Uterus (tissue), 2 donors: Measurements from ENCODE around the gene OOSP3.

Experiments
- POLR2A ChIP-seq, 2 donors: fragments of 450-650 bp; IDR thresholded peaks; one replicate each; pipeline ENCODE4 v1.6.1; 2016; ENCODE audit warnings: antibody characterized with exemption in 2 of 2, mild to moderate bottlenecking in 1 of 2, moderate library complexity in 1 of 2
- TF ChIP-seq, protein P1 (sequence below), 4 experiments: fragments of 200-600 bp in 2 of 4; fragments of 450-650 bp in 2 of 4; sonication (generic) in 2 of 4; IDR thresholded peaks; one replicate each; pipeline ENCODE4 v1.5.1; 2016 to 2019; ENCODE audit warnings: antibody characterized with exemption in 4 of 4, mild to moderate bottlenecking in 2 of 4, moderate library complexity in 1 of 4

- TF ChIP-seq, protein P1, sequence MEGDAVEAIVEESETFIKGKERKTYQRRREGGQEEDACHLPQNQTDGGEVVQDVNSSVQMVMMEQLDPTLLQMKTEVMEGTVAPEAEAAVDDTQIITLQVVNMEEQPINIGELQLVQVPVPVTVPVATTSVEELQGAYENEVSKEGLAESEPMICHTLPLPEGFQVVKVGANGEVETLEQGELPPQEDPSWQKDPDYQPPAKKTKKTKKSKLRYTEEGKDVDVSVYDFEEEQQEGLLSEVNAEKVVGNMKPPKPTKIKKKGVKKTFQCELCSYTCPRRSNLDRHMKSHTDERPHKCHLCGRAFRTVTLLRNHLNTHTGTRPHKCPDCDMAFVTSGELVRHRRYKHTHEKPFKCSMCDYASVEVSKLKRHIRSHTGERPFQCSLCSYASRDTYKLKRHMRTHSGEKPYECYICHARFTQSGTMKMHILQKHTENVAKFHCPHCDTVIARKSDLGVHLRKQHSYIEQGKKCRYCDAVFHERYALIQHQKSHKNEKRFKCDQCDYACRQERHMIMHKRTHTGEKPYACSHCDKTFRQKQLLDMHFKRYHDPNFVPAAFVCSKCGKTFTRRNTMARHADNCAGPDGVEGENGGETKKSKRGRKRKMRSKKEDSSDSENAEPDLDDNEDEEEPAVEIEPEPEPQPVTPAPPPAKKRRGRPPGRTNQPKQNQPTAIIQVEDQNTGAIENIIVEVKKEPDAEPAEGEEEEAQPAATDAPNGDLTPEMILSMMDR (IDR thresholded peaks at IDR 0.05), result no peak
- TF ChIP-seq POLR2A (IDR thresholded peaks at IDR 0.05), result no peak
Observed at GRCh38 chr11:59857439-59858434, 20.8 kb upstream of the OOSP3 start.
